ENCODE data around the gene PRLR. TPM values are rescaled to one million over a fixed set of nuclear protein-coding genes. Genes with fewer than 3 reads are reported as not detected.

PRLR gene
- total and polyA plus RNA-seq, 2 of the 8 experiments (the other 6 are each of a cell fraction or from before 2014, with no cell fraction given), result 0.53 to 2.5 TPM

DNA sequence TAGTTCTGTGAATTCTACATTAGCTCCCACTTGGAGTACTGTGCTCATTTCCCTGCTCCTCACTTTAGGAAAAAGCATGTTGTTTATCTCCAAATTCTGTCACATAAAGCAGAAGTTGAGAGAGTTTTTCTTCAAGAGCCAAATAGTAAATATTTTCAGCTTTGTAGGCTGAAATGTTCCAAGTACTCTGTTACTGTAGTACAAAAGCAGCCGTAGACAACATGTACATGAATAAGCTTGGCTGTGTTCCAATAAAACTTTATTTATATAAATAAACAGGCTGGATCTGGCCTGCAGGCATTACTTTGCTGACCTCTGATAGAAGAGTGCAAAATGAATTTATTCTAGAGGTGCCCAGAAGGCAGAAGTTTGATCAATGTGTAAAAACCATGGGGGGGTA is 109.6 kb downstream of the PRLR start (continued):
- TF ChIP-seq, protein P1, sequence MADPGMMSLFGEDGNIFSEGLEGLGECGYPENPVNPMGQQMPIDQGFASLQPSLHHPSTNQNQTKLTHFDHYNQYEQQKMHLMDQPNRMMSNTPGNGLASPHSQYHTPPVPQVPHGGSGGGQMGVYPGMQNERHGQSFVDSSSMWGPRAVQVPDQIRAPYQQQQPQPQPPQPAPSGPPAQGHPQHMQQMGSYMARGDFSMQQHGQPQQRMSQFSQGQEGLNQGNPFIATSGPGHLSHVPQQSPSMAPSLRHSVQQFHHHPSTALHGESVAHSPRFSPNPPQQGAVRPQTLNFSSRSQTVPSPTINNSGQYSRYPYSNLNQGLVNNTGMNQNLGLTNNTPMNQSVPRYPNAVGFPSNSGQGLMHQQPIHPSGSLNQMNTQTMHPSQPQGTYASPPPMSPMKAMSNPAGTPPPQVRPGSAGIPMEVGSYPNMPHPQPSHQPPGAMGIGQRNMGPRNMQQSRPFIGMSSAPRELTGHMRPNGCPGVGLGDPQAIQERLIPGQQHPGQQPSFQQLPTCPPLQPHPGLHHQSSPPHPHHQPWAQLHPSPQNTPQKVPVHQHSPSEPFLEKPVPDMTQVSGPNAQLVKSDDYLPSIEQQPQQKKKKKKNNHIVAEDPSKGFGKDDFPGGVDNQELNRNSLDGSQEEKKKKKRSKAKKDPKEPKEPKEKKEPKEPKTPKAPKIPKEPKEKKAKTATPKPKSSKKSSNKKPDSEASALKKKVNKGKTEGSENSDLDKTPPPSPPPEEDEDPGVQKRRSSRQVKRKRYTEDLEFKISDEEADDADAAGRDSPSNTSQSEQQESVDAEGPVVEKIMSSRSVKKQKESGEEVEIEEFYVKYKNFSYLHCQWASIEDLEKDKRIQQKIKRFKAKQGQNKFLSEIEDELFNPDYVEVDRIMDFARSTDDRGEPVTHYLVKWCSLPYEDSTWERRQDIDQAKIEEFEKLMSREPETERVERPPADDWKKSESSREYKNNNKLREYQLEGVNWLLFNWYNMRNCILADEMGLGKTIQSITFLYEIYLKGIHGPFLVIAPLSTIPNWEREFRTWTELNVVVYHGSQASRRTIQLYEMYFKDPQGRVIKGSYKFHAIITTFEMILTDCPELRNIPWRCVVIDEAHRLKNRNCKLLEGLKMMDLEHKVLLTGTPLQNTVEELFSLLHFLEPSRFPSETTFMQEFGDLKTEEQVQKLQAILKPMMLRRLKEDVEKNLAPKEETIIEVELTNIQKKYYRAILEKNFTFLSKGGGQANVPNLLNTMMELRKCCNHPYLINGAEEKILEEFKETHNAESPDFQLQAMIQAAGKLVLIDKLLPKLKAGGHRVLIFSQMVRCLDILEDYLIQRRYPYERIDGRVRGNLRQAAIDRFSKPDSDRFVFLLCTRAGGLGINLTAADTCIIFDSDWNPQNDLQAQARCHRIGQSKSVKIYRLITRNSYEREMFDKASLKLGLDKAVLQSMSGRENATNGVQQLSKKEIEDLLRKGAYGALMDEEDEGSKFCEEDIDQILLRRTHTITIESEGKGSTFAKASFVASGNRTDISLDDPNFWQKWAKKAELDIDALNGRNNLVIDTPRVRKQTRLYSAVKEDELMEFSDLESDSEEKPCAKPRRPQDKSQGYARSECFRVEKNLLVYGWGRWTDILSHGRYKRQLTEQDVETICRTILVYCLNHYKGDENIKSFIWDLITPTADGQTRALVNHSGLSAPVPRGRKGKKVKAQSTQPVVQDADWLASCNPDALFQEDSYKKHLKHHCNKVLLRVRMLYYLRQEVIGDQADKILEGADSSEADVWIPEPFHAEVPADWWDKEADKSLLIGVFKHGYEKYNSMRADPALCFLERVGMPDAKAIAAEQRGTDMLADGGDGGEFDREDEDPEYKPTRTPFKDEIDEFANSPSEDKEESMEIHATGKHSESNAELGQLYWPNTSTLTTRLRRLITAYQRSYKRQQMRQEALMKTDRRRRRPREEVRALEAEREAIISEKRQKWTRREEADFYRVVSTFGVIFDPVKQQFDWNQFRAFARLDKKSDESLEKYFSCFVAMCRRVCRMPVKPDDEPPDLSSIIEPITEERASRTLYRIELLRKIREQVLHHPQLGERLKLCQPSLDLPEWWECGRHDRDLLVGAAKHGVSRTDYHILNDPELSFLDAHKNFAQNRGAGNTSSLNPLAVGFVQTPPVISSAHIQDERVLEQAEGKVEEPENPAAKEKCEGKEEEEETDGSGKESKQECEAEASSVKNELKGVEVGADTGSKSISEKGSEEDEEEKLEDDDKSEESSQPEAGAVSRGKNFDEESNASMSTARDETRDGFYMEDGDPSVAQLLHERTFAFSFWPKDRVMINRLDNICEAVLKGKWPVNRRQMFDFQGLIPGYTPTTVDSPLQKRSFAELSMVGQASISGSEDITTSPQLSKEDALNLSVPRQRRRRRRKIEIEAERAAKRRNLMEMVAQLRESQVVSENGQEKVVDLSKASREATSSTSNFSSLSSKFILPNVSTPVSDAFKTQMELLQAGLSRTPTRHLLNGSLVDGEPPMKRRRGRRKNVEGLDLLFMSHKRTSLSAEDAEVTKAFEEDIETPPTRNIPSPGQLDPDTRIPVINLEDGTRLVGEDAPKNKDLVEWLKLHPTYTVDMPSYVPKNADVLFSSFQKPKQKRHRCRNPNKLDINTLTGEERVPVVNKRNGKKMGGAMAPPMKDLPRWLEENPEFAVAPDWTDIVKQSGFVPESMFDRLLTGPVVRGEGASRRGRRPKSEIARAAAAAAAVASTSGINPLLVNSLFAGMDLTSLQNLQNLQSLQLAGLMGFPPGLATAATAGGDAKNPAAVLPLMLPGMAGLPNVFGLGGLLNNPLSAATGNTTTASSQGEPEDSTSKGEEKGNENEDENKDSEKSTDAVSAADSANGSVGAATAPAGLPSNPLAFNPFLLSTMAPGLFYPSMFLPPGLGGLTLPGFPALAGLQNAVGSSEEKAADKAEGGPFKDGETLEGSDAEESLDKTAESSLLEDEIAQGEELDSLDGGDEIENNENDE (IDR thresholded peaks at IDR 0.05; ENCODE audit: insufficient replicate concordance, low read length), result no peak
- no peak for TF ChIP-seq TBP (IDR thresholded peaks at IDR 0.05; ENCODE audit: low read depth, low read length)
- TF ChIP-seq POLR2AphosphoS5 (IDR thresholded peaks at IDR 0.05; ENCODE audit: low read depth, low read length), result no peak
- no peak for TF ChIP-seq POLR2A (IDR thresholded peaks at IDR 0.05; ENCODE audit: control extremely low read depth in 1 of 2, low read depth in 2 of 2, low read length in 2 of 2)
- TF ChIP-seq EP300 (IDR thresholded peaks at IDR 0.05; ENCODE audit: borderline replicate concordance in 1 of 2, low read depth in 2 of 2, low read length in 2 of 2), result no peak
- TF ChIP-seq SAP30 (IDR thresholded peaks at IDR 0.05; ENCODE audit: insufficient read depth, insufficient replicate concordance, low read length), result no peak
- TF ChIP-seq, protein P2, sequence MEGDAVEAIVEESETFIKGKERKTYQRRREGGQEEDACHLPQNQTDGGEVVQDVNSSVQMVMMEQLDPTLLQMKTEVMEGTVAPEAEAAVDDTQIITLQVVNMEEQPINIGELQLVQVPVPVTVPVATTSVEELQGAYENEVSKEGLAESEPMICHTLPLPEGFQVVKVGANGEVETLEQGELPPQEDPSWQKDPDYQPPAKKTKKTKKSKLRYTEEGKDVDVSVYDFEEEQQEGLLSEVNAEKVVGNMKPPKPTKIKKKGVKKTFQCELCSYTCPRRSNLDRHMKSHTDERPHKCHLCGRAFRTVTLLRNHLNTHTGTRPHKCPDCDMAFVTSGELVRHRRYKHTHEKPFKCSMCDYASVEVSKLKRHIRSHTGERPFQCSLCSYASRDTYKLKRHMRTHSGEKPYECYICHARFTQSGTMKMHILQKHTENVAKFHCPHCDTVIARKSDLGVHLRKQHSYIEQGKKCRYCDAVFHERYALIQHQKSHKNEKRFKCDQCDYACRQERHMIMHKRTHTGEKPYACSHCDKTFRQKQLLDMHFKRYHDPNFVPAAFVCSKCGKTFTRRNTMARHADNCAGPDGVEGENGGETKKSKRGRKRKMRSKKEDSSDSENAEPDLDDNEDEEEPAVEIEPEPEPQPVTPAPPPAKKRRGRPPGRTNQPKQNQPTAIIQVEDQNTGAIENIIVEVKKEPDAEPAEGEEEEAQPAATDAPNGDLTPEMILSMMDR (IDR thresholded peaks at IDR 0.05; ENCODE audit: control extremely low read depth in 1 of 3, insufficient read depth in 1 of 3, low read depth in 1 of 3, low read length in 3 of 3), result no peak
- TF ChIP-seq KDM4A (IDR thresholded peaks at IDR 0.05; ENCODE audit: low read depth, low read length, severe bottlenecking), result no peak
- TF ChIP-seq CREB1 (IDR thresholded peaks at IDR 0.05), result no peak
